Stimulated activated CD4-positive, alpha-beta T cell treated with anti-CD3 and anti-CD28 coated beads, Interleukin-12 subunit alpha, Interleukin-12 subunit beta, amount 100 ng/mL, for 24 hours (primary cell): ENCODE results near the gene GRIK4.

Source experiments
- DNase-seq, 2 experiments: peaks; one replicate each; pipeline ENCODE4 v3.0.0-alpha.2; 2020; ENCODE audit warnings: low read depth in 2 of 2

GRIK4 gene

DNA sequence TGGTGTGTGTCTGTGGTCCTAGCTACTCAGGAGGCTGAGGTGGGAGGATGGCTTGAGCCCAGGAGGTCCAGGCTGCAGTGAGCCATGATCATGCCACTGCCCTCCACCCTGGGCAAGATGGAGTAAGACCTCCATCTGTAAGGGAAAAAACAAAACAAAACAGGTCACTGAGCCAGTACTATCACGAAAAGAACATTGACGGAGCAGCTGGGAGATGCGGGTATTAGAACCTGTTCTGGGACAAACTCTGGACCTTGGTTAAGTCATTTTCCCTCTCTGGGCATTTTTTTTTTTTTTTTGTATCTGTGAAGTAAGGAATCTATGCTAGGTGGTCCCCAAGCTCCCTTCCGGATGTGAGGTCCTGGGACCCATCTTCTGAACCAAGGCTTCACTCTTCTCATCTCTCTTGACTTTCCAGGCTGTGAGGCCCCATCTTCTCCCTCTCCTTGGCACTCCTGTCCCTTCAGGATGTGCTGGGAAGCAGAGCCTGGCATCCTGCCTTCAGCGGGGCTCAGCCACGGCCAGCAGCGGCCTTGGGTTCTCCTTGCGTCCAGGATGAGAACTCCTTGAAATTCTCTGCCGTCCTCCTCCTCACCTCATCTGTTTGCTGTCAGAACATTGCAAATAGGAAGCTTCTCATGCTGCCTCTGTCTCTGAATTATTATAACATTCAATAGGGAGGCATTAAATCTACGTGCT, 130.8 kb downstream of the GRIK4 start:
- DNase-seq: no peak

DNA sequence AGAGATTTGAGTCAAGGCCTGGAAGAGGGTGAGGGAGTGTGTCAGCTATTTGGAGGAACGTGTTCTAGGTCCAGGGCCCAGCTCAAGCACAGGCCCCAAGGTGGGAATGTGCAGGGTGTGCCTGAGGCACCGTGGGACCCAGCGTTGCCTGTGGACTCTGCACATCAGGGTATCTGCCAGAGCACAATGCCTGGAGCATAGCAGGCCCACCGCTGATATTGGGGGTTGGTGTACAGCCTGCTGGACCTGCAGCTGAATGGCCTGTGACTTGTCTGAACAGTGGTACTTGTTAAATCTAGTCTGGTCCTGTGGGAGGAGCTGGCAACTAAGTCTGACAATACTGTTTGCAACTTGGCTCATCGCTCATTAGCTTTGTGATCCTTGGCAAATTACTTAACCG, 131.7 kb downstream of the GRIK4 start:
- no peak for DNase-seq

DNA sequence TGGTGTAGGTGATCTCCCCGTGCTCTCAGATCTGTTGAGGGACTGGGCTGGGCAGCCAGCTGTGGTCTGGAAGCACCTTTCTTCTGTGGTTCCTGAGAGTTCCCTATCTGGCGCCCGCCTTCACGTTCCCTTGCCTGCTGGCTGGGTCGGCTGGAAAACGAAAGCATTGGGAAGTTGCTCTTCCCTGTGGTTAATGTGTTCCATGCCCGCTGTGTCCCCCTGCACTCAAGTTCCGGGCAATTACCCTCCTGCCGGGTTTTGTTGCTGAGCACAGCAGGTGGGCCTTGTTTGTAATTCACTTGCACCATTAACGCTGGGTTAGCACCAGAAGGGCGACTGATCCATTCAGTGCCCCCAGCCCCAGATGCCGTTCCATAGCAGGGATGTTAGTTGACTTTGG, 134.1 kb downstream of the GRIK4 start:
- DNase-seq: no peak

DNA sequence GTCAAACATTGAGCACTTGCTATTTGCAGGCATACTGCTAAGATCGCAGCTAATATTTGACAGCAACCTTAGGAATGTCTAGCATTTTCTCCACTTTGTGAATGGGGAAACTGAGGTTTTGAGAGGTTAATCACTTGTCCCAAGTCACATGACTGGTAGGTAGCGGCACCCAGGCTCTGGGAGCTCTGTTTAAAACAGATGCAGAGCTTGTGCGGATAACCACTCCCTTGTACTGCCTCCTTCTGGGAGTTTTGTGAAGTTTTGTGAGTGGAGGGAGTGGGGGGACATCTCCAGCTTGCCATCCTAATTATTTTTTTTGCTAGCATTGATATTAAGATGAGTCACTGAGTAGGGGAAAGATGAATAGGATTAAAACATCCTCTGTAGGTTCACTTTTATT, 134.7 kb downstream of the GRIK4 start:
- no peak for DNase-seq

DNA sequence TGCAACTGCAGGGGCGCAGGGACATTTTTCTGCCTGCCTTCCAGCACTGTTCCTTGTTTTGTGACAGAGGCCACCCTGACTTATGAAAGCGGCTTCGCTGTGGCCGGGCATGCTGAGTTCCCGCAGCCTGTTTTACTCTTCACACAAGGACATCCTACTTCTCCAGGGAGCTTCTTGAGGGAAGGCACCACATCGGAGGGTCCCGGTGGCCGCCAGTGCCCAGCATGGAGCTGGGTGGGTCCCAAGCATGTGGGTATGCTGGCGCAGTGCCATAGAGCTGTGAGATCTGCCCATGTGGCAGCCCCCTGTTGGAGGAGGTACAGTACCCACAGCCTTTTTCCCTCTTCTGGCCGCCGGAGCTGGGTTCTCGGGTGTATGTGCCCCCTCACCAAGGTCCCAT, 136.1 kb downstream of the GRIK4 start:
- DNase-seq: no peak

DNA sequence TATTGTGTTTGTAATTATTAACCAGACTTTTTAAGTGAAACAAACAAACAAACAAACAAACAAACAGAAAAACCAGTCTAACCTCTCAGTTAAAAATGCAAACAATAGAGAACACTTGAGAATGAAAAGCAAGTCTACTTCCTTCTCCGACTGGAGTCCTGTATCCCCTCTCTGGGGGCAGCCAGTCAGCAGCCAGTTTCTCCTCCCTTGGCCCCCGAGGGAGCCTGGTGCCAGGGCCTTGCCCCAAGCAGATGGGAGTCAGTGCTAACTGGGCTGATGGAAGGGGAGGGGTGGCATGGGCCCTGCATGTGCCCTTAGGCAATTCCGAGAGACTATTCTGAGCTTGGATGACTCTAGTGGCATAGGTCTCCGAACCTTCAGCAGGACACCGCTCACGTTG, 137.2 kb downstream of the GRIK4 start:
- no peak for DNase-seq

DNA sequence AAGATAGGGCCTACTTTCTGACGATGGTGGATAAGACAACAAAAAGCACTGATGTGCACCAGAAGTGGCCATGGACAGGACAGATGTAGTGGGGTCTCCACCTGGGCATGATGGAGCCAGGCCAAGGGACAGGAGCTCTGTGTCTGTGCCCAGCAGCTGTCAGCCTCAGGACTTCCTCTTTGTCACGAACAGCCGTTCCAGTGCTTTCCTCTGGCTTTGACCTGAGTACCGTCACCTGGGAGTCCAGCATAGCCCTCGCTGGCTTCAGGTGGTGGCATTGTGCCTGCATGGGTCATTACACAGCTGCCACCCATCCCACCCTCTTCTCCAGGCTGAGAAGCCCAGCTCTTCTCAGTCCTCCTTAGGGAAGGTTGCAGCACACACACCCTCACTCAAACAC, 137.8 kb downstream of the GRIK4 start:
- no peak for DNase-seq

DNA sequence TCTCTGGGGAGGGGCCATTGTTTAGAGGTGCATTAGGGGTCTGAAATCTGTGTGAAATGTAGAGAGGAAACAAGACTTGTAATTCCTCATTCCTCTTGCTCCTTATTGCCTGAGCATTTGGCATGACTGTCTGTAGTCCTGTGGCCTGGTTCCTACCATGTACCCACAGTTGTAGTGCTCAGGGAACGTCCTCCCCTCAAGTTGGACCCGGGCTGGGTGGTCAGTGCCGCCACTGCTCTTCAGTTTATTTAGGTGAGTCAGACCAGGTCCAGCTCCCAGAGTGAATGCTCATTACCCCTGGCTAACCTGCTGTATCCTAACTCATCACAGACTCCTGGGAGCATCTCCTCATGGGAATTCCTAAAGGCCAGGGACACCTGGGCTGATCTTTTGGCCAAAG, 139.8 kb downstream of the GRIK4 start:
- DNase-seq: no peak

DNA sequence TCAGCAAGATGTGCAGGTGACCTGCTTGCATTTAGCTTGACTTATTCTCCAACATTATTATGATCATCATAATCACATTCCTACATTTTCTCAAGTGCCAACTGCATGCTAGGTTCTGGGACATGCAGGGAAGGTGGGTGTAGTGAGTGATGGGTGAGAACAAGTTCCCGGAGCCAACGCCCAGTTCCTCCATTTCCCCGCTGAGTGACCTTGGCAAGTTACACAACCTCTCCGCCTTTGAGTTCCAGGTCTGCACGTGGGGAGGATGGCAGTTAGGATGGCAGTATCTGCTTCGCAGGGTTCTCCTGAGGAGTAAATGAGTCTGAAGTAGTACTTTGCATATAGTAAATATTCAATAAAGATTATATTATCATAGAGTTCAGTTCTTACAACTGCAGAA, 140.3 kb downstream of the GRIK4 start:
- DNase-seq: no peak

DNA sequence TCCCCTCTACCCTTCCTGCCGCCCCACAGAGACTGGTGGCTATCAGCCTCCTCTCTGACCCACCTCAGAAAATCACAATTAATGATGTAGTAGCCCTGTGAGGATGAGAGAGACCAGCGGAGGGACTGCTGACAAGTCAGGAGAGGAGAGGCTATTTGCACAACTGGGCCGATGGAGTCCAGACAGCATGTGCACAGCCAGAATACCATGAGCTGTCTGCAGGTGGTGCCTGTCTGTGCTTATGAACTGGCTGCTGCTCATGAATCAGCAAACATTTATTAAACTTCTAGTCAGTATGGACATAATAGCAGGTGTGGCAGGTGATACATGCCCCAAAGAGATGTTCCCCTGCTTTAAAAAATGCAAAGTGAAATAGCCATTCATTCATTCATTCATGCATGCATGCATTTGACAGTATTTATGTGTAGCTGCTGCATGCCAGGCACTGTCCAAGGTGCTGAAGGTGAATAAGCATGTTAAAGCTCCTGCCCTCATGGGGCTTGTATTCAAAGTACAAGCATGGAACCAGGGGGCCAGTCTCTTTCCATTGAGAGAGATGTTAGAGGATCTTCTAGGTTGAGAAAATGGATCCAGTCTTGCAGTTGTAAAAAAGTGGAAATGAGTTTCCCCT, 141.3 kb downstream of the GRIK4 start:
- DNase-seq: no peak

DNA sequence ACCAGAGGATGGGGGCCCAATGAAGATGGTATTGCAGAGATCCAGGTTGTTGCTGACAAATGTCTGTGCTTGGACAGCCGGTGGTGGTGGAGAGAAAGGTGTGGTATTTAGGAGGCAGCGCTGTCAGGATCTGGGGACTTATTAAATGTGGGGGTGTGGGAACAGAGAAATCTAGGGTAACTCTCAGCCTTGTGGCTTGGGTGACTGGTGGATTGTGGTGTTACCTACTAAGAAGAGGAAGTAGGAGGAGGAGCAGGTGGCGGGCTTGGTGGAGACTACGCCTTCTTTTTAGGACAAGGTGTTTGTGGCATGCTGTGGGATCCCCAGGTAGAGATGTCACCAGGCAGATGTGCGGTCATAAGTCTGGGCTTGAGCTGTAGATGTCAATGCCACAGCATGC, 144.0 kb downstream of the GRIK4 start:
- DNase-seq: no peak

DNA sequence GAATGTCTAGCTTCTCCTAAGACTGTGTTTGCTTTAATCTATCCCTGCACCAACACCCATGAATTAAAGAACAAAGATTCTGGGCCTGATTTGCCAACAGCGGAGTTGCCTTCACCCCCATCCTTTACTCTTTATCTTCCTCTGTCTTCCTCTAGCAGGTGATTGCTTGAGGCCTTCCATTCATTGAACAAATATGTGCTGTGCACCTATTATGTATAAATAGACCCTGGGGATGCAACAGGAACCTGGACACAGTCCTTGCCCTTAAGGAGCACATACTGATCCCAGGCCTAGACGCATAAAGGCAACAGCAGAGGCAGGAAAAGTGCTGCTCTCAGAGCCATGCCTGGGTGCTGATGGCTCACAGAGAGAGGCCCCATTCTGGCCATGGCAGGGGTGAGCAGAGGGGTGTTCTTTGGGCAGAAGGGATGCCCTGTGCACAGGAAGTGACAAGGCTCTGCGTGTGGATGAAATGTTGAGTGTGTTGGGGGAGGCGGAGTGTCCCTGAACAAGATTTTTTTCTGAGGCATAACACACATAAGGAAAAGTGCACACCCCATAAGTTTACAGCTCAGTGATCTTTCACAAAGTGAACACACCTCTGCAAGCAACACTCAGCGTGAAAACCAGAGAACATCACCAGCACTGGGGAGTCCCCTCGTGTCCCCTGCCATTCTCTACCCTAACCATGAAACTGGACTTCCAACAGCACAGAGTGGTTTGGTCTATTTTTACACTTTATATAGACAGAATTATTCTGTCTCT, 145.9 kb downstream of the GRIK4 start:
- no peak for DNase-seq

DNA sequence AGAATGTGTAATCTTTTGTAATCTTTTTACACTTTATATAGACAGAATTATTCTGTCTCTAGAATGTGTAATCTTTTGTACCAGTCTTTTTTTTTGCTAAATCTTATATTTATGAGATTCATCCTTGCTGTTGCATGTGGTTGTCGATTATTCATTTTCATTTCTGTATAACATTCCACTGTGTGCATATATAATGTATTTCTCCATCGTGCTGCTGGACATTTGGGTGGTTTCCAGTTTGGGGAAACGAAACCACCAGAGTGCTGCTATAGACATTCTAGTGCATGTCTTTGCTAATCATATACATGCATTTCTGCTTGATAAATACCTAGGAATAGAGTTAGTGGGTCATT, 146.5 kb downstream of the GRIK4 start:
- DNase-seq: no peak

DNA sequence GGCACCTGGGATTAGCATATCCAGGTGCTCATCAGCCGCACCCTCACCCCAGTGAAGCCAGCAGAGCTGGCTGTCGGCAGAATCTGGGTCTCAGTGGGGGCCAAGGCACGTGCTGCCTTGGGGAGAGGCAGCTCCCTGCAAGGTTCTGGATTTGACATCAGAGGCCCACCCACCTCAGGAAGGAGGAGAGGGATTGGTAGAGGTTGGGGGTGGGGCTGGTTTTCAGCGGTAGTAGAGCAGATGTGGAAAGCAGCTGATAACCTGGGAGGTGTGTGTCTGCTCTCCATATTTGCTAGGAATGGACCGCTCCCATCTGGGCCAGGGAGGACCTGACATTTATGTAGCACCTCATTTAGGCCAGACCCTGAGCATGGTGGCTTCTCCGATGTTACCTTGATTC, 147.5 kb downstream of the GRIK4 start:
- no peak for DNase-seq

DNA sequence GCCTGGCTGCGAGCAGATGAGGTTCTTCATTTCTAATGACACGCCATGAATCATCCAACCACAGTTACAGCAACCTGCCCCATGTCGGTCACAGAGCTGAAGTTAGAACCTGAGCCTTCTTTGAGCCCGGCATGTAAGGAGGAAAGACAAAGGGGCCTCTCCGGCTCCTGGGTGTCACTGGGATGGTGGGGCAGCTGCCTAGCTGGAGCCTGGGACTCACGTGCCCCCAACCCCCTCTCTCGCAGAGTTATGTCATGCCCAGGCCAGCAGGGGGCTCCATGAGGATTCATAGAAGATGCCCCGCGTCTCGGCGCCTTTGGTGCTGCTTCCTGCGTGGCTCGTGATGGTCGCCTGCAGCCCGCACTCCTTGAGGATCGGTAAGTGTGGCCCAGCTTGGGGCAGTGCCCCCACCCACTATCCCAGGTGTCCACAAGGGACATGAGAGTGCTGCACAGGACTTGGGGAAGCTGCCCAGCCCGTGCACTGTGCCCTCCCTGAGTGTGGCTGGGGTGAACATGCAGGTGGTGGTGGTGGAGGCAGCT, 148.5 kb downstream of the GRIK4 start:
- peak in 1 of 2 experiments; percentile 21 for DNase-seq

DNA sequence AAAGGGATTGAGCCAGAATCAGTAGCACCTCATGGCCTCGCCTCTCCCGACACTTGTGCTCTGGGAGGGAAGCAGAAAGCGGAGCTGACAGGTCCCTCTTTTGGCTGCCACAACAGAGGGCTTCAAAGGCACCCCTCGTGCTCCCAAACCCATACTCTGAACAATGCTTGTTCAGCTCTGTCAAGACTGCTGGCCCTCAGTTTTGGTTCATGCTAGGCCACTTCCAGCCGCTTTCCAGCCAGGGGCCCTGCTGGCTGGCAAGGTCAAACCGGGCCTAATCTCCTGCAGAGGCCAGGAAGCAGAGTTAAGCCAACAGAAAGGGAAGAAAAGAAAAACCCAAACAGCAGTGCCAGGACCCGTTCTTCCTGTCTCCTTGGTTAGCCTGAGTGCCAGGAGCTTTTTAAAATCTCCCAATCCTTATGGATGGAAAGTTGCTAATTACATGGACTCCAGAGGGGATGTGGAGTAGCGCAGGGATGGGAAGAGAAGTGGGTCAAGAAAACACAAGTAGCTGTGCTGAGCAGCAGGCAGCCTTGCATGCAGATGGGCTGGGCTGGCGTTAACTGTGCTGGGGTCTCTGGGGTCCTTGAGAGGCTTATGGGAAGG, 150.6 kb downstream of the GRIK4 start:
- no peak for DNase-seq

DNA sequence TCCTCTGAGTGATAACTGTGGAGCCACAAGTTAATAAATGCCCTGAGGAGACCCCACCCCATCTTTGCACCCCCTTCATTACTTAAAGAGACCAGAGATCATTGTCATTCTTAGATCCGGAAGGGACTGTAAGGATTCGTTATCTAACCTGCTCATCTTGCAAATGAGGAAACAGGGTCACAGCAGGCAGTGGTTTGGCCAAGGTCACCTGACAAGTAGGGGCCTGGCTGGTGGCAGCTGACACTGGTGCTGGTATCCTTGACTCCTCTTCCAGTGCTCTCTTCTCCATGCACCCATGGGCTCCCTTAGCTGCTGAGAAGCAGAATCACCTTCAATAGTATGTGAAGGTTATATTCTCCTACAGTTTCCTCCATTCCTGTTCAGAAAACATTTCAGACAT, 151.6 kb downstream of the GRIK4 start:
- DNase-seq: no peak

DNA sequence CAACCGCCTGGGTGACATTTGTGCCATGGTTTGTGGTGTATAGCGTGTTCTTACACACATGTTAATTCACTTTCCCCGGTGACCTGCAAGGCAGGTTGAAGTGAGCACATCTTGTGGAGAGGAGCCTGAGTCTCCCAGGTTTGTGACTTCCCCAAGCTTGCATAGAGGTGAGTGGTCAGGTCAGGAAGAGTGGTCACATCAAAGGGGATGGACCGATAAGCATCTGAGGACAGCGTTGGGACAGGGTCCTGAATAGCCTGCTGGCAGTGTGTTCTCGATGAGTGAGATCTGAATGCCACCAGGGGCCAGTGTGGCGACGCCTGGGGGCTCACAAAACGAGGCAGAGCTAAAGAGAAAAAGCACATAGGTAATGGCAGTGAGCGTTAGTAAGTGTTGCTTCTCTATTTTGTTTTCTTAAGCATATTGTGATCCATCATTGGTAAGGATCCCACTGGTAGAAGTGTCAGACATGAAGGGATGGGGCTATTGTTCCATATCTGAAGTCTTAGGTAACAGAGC, 154.6 kb downstream of the GRIK4 start:
- DNase-seq: no peak

DNA sequence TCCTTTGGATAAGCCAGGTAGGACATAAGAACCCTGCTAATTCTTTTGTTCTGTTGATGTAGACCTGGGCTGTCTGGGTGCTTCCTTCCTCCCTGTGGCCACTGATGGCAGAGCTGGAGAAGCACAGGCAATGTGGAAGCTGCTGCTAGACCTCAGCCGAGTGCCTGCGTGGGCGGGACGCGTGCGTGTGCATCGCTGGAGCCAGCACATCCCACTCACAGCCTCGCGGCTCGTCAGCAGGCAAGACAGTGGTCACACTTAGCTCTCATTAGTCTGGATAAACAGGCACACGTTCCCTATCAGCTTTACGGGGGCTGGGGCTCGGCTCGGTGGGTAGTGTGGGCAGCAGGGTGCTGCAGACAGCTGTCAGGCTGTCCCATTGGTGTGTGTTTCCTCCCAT, 155.7 kb downstream of the GRIK4 start:
- no peak for DNase-seq

DNA sequence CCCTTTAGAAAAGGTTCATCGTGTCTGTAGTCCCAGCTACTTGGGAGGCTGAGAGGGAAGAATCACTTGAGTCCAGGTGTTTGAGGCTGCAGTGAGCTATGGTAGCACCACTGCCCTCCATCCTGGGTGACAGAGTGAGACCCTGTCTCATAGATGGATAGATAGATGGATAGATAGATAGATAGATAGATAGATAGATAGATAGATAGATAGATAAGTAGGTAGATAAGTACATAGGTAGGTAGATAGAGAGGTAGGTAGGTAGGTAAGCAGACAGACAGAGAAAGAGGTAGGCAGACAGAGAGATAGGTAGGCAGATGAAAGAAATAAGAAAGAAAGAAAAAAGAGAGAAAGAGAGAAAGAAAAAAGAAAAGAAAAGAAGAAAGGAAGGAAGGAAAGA, 156.4 kb downstream of the GRIK4 start:
- DNase-seq: no peak

DNA sequence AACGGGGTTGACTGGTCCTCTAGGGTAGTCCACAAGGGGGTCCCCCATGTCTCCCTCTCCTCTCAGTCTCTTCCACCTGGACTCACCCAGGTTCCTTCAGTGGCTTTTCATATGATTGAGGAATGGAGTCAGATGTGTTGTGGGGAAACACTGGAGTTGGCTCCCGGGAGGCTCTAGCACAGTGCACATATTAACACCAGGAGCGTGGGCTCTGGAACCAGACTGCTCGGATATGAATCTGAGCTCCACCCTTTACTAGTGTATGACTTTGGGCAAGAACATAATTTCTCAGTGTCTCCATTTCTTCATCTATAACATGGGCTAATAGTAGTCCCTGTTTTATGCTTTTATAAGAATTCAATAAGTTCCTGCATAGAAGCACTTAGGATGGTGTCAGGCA, 157.0 kb downstream of the GRIK4 start:
- DNase-seq: no peak

DNA sequence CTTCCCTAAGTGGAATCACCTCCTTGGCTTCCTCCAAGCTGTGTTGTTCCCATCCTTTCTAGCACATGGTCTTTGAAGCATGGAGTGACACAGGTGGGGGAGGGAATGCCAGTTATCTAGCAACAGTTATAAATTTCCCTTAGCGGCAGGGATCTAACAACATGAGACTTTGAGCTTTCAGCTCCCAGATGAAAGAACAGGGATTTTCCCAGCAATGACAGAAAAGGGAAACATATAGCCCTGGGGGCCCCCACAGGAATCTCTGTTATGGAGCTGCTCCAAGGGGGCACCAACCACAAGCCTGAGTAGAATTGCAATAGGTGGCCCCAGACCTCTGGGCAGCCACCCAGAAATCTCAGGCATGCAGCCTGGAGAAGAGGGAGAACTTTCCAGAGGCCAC, 163.0 kb downstream of the GRIK4 start:
- no peak for DNase-seq
